Skin epidermis (tissue), 12 donors: Measurements from ENCODE around the gene AP3B1.

Experiments used
- H3K27ac ChIP-seq, 21 experiments: fragments of 200-600 bp; sonication (generic) in 11 of 21; one replicate each; pipeline ENCODE4 v1.5.0; 2020; ENCODE audit warnings: mild to moderate bottlenecking in 3 of 21, inconsistent platforms in 2 of 21, moderate library complexity in 2 of 21
- H3K4me3 ChIP-seq, 7 experiments: fragments of 200-600 bp; sonication (generic) in 2 of 7; one replicate each; pipeline ENCODE4 v1.5.0; 2020; ENCODE audit warnings: inconsistent platforms in 2 of 7, mild to moderate bottlenecking in 2 of 7, moderate library complexity in 1 of 7

AP3B1 gene

GRCh38 chr5:78260771-78261170, 33.7 kb downstream of the AP3B1 start:
- H3K27ac ChIP-seq, result no peak overlapping the region
- H3K4me3 ChIP-seq, result no peak overlapping the region

- Histone ChIP-seq H3K27ac (no peak overlapping the region), H3K4me3 (no peak overlapping the region)
These were observed 41.3 kb downstream of the AP3B1 start for GRCh38 chr5:78253201-78253600.

- Histone ChIP-seq H3K27ac (no peak overlapping the region), H3K4me3 (no peak overlapping the region)
These were observed 41.8 kb downstream of the AP3B1 start for GRCh38 chr5:78252715-78253114.

- Histone ChIP-seq H3K27ac (no peak overlapping the region), H3K4me3 (no peak overlapping the region)
These were observed 42.7 kb downstream of the AP3B1 start for GRCh38 chr5:78251663-78252284.

- no peak overlapping the region for H3K4me3 ChIP-seq
- no peak overlapping the region for H3K27ac ChIP-seq
These were observed 49.4 kb downstream of the AP3B1 start for GRCh38 chr5:78245136-78245535.

GRCh38 chr5:78243639-78244038, 50.9 kb downstream of the AP3B1 start:
- Histone ChIP-seq H3K27ac (no peak overlapping the region), H3K4me3 (no peak overlapping the region)

- Histone ChIP-seq H3K27ac (no peak overlapping the region), H3K4me3 (no peak overlapping the region)
These were observed 51.4 kb downstream of the AP3B1 start for GRCh38 chr5:78243091-78243490.

GRCh38 chr5:78242001-78242400, 52.5 kb downstream of the AP3B1 start:
- no peak overlapping the region for H3K4me3 ChIP-seq
- H3K27ac ChIP-seq, result no peak overlapping the region

GRCh38 chr5:78237911-78238310, 56.6 kb downstream of the AP3B1 start:
- no peak overlapping the region for H3K27ac ChIP-seq

GRCh38 chr5:78236046-78236445, 58.5 kb downstream of the AP3B1 start:
- Histone ChIP-seq H3K27ac (no peak overlapping the region), H3K4me3 (no peak overlapping the region)

More at GRCh38 chr5:78237911-78238310, 56.6 kb downstream of the AP3B1 start:
- H3K4me3 ChIP-seq, result no peak overlapping the region

- H3K27ac ChIP-seq, result no peak overlapping the region
- no peak overlapping the region for H3K4me3 ChIP-seq
These were observed 59.2 kb downstream of the AP3B1 start for GRCh38 chr5:78235289-78235688.

GRCh38 chr5:78234804-78235203, 59.7 kb downstream of the AP3B1 start:
- no peak overlapping the region for H3K27ac ChIP-seq
- no peak overlapping the region for H3K4me3 ChIP-seq

GRCh38 chr5:78232163-78232562, 62.3 kb downstream of the AP3B1 start:
- no peak overlapping the region for H3K4me3 ChIP-seq

GRCh38 chr5:78224358-78224757, 70.1 kb downstream of the AP3B1 start:
- Histone ChIP-seq H3K27ac (no peak overlapping the region), H3K4me3 (no peak overlapping the region)

More at GRCh38 chr5:78232163-78232562, 62.3 kb downstream of the AP3B1 start:
- peak overlapping the region in 1 of 21 experiments; percentile 15 for H3K27ac ChIP-seq

- Histone ChIP-seq H3K4me3 (no peak overlapping the region), H3K27ac (no peak overlapping the region)
These were observed 72.5 kb downstream of the AP3B1 start for GRCh38 chr5:78221964-78222451.

- H3K27ac ChIP-seq, result no peak overlapping the region
- H3K4me3 ChIP-seq, result no peak overlapping the region
These were observed 73.0 kb downstream of the AP3B1 start for GRCh38 chr5:78221467-78221866.

GRCh38 chr5:78215972-78216371, 78.5 kb downstream of the AP3B1 start:
- no peak overlapping the region for H3K27ac ChIP-seq
- no peak overlapping the region for H3K4me3 ChIP-seq

GRCh38 chr5:78215565-78215964, 78.9 kb downstream of the AP3B1 start:
- no peak overlapping the region for H3K4me3 ChIP-seq
- H3K27ac ChIP-seq, result no peak overlapping the region

- Histone ChIP-seq H3K27ac (no peak overlapping the region), H3K4me3 (no peak overlapping the region)
These were observed 80.7 kb downstream of the AP3B1 start for GRCh38 chr5:78213799-78214198.

- Histone ChIP-seq H3K27ac (no peak overlapping the region), H3K4me3 (no peak overlapping the region)
These were observed 83.4 kb downstream of the AP3B1 start for GRCh38 chr5:78211052-78211451.

GRCh38 chr5:78204241-78204640, 90.3 kb downstream of the AP3B1 start:
- Histone ChIP-seq H3K4me3 (no peak overlapping the region), H3K27ac (no peak overlapping the region)

GRCh38 chr5:78203815-78204214, 90.7 kb downstream of the AP3B1 start:
- H3K4me3 ChIP-seq, result no peak overlapping the region
- no peak overlapping the region for H3K27ac ChIP-seq
